Astrocyte (in vitro differentiated cells and primary cell): ENCODE data around the gene IPO11.

Experiments
- EZH2 ChIP-seq: IDR thresholded peaks from 2 replicates; pipeline ENCODE4 v1.6.1; 2012; ENCODE audit warnings: mild to moderate bottlenecking, low read length, inconsistent platforms; ENCODE audit not compliant: insufficient read depth
- TF ChIP-seq, protein P1 (sequence below): IDR thresholded peaks from 2 replicates; pipeline ENCODE4 v1.5.1; 2011; ENCODE audit warnings: low read depth, mild to moderate bottlenecking, inconsistent platforms, low read length, moderate library complexity; ENCODE audit not compliant: insufficient read depth

DNA sequence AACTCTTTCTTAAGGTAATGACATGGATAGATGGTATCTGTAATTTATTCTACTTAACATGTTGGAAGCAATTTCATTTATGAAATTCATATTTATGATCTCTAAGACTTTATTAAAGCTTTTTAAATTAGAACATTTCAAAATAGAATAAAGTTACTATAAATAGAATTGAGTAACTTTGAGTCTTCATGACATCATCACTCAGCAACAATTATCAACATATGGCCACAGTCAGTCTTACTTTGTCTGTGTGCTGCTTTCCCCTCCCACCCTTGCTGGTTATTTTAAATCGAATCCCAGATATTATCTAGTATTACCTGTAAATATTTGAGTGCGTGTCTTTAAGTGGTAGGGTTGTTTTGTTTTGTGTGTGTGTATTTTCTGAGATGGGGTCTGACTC, 65.2 kb downstream of the IPO11 start:
- TF ChIP-seq, protein P1, sequence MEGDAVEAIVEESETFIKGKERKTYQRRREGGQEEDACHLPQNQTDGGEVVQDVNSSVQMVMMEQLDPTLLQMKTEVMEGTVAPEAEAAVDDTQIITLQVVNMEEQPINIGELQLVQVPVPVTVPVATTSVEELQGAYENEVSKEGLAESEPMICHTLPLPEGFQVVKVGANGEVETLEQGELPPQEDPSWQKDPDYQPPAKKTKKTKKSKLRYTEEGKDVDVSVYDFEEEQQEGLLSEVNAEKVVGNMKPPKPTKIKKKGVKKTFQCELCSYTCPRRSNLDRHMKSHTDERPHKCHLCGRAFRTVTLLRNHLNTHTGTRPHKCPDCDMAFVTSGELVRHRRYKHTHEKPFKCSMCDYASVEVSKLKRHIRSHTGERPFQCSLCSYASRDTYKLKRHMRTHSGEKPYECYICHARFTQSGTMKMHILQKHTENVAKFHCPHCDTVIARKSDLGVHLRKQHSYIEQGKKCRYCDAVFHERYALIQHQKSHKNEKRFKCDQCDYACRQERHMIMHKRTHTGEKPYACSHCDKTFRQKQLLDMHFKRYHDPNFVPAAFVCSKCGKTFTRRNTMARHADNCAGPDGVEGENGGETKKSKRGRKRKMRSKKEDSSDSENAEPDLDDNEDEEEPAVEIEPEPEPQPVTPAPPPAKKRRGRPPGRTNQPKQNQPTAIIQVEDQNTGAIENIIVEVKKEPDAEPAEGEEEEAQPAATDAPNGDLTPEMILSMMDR = no peak
- TF ChIP-seq EZH2 = no peak
